GM19193 (cell line): ENCODE measurements around the gene OFD1.

Experiments
- POLR2A ChIP-seq: IDR thresholded peaks from 4 replicates; pipeline ENCODE4 v1.6.1; 2011; ENCODE audit not compliant: insufficient read depth, insufficient read length; ENCODE audit errors: extremely low read depth

Gene OFD1

DNA sequence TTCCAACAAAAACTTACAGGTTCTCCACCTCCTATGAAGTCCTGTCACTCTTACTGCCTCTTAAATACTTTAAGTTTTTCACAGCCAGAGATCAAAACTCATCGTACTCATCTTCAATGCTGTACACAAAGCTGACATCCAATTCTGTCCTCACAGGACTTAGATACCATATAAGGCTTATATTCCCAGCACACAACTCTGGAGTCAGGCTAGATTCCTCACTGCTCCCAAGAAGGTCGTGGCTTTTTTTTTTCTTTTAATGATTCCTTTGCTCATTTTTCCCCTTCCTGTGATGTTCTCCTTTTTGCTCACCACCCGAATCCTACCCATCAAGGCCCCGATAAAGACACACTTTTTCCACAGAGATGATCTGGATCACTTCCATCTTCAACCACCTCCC lies 1.0 kb upstream of the OFD1 start:
- no peak for TF ChIP-seq POLR2A

DNA sequence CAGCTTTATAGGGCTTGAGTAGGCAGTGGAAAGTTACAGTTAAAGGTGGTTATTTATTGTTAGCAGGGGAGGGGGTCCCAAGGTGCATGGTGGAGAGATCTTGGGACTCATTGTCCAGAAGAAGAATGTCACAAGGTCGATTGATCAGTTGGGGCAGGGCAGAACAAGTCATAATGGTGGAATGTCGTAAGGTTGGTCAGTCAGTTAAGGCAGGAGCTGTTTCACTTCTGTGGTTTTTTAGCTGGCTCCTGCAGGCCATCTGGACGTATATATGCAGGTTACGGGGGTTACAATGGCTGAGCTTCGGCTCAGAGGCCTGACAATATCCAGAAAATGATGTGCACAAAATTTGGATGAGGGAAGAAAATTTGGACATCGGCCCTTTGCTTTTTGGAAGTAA lies 7.1 kb downstream of the OFD1 start:
- no peak for TF ChIP-seq POLR2A

DNA sequence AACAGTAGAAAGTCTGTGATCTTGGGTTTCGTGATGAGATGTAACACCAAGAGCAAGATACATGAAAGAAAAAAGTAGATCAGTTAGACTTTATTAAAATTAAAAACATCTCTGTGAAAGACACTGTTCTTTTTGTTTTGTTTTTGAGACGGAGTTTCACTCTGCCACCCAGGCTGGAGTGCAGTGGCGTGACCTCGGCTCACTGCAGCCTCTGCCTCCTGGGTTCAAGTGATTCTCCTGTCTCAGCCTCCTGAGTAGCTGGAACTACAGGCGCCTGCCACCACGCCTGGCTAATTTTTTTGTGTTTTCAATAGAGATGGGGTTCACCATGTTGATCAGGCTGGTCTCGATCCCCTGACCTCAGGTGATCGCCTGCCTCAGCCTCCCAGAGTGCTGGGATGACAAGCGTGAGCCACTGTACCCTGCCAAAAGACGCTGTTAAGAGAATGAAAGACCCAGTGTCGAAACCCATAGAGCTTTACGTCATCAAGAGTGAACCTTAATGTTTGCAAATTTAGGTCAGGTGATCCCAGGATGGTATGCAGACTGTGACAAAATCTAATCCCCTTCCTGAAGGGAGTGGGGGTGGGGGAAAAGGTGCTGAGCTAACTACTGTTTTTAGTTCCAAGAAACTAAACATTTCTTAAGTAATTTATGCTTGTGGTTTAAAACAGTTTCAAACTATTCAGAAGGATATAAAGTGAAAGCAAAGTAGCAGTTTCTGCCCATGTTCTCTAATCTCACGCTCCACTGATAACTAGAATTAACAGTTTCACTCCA lies 8.0 kb downstream of the OFD1 start:
- peak; percentile 20 for TF ChIP-seq POLR2A

DNA sequence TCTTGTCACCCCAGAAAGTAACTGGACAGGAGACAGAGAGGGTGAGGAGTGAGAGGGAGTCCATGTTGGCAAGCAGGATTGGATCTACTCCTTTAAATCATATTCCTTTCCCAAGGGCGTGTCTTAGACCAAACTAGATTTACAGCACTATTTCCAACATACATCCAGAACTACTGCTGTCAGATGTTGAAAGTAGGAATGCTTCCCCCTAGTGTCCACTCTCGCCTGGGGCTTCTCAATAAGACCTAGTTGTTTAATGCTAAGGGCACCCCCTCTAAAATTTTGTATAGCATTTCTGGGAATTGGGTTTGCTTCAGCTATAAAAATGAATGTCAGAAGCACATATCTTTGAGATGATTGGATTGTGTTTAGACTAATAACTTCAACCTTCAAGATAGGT lies 13.3 kb downstream of the OFD1 start:
- no peak for TF ChIP-seq POLR2A

DNA sequence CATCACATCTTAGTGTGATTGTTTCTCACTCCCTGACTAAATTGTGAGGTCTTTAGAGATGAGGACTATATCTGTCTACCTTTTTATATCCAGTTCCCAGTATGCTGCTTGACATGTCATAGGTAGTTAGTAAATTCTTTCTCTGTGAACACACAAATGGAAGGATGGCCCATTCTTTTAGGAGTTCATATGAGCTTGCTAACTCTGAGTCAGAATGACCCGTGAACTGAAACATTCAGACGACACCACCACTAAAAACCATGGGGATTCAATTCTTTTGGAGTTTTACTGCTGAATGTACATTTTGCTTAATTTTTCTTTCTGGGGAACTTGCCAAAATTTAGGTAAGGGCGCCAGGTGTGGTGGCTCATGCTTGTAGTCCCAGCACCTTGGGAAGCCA lies 13.9 kb downstream of the OFD1 start:
- TF ChIP-seq POLR2A, result no peak

DNA sequence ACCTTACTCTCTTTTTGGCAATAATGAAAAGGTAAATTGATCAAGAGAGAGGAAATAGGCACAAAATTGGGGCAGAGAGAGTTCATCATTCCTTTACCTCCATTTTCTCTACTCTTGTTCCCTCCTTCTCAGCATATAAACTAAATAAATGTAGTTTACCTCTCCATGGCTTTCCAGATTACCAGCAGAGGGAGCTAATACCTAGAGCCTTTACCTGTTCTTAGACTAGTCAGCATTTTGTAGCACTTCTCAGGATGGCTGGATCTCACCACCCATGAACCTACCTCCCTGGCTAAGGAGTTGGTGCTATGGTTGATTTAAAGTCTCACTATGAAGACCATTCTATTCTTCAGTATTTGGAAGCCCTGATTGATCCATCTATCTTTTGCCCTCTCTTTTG lies 15.7 kb downstream of the OFD1 start:
- no peak for TF ChIP-seq POLR2A

DNA sequence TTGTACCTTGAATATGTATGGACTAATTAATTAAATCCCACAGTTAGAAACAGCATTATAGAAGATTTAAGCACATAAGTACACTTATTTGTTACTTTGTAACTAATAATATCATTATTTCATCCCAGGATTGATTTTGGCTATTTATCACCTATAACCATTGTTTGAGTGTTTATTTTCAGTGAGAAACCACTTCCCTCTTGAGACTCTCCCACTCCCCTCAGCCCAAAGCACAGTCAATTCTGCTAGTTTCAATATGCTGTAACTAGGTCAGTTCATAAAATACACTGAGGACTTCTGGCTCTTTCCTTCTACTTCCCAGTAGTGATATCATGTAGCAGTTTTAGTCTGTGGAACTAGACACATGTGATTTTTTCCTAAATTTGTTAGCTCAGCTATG lies 16.3 kb downstream of the OFD1 start:
- TF ChIP-seq POLR2A, result no peak

DNA sequence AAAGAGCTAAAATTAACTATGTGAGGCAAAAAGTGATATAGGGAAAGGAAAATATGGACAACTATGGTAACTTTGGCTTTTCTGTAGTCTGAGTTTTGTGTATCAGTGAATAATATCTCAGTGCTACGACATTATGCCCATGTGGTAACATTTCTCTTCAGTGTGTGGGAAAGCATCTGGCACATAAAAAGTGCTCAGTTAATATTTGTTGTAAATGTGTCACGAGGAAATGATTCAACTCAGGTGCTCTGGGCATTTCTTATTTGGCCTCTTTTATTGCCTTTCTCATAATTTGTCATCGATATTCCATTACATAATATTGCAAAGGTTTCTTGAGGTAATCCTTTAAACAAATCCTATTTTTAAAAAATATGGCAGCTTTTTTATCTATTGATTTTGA lies 17.6 kb downstream of the OFD1 start:
- TF ChIP-seq POLR2A, result no peak

DNA sequence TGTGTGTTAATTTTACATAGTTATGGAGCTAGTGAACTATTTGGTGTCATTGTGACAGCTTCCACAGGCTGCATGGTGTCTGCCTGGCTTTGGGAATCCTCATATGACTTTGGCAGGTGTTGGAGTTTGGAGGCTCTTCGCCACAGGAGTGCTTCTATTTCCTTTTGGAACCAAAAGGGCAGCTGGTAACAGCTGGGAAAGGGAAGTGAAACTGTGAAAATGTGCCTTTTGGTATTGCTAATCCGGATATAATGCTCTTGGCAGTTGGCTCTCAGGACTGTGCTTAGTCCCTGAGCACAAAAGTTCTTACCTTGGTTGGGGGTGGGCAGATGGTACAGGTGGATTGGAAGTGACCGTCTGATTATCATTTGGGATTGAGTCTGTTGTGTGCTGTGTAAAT lies 18.1 kb downstream of the OFD1 start:
- no peak for TF ChIP-seq POLR2A

DNA sequence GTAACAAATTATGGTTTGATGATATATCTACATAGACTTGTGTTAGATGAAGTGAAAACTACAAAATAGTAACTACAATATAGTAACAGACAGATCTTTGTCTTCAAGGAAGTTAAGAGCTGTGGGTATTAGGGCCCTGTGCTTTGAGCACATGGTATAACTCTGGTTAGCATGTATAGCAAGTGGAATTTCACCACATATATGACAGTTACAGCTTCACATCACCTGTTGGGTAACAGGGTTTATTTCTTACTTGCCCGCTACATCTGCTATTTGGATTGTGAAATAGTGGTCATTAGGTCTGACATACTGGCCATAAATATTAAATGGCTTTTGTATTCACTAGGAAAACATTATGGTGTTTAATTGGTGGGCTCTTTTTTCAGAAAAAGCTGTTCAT lies 20.2 kb downstream of the OFD1 start:
- TF ChIP-seq POLR2A, result no peak

DNA sequence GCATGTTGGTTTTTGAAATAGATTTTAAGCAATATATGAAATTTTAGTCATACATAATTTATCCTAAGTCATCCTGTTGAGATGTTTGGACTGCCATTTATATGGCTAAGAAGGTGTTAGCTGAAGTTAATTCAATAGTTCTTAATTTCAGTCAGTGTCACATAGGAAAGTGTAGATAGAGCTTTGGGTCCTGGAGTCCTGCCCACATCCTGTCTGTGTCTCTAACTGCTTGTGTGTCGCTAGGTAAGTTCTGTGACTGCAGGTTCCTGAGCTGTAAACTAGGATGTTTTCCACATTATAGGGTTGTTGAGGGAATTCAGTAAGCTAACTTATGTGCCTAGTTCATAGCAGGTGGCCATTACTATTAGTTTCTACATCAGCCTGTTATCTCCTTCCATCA lies 20.7 kb downstream of the OFD1 start:
- TF ChIP-seq POLR2A, result no peak

DNA sequence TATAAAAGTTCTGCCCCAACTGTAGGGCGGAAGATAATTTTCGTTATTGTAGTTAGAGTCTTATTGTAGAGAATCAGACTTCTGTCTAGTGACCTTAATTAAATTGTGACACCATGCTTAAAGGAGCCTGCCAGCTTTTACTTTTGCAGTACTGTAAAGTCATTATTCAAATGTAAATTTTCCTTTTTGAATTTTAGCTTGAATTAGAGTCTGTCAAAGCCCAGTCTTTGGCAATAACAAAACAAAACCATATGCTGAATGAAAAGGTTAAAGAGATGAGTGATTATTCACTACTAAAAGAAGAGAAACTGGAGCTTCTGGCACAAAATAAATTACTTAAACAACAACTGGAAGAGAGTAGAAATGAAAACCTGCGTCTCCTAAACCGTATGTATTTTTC lies 21.8 kb downstream of the OFD1 start:
- no peak for TF ChIP-seq POLR2A

DNA sequence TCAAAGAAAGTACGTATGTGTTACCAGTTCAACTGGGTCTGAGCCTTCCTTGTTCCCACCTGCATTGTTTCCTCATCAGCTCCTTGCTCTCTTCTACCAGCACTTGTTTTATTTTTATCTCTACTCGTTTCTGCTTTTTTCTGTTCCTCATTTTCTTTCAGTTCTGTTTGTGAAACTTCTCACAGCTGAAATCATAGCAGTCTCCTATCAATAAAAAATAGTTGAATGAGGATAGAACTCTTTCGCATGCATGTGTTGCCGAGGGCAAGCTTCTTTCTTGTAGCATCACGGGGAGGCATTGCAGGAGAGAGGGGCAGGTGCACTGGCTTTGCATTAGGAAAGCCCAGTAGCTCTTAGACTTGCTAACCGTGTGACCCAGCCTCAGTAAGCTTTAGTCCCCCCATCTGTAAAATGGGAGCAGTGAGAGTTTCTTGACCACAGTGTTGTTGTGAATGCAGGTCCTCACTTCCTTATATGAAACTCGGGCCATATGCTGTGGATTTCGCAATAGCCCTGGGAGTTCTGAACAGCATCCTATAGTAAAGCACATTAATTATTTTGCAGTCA lies 24.7 kb downstream of the OFD1 start:
- TF ChIP-seq POLR2A, result no peak

DNA sequence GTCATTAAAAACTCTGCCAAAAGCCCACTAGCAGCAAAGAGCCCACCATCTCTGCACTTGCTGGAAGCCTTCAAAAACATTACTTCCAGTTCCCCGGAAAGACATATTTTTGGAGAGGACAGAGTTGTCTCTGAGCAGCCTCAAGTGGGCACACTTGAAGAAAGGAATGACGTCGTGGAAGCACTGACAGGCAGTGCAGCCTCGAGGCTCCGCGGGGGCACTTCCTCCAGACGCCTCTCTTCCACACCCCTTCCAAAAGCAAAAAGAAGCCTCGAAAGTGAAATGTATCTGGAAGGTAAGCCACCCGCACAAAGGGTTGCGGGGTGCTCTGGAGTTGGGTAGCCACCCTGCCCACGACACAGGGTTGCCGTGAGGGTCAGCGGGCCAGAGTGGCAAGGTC lies 25.9 kb downstream of the OFD1 start:
- no peak for TF ChIP-seq POLR2A

DNA sequence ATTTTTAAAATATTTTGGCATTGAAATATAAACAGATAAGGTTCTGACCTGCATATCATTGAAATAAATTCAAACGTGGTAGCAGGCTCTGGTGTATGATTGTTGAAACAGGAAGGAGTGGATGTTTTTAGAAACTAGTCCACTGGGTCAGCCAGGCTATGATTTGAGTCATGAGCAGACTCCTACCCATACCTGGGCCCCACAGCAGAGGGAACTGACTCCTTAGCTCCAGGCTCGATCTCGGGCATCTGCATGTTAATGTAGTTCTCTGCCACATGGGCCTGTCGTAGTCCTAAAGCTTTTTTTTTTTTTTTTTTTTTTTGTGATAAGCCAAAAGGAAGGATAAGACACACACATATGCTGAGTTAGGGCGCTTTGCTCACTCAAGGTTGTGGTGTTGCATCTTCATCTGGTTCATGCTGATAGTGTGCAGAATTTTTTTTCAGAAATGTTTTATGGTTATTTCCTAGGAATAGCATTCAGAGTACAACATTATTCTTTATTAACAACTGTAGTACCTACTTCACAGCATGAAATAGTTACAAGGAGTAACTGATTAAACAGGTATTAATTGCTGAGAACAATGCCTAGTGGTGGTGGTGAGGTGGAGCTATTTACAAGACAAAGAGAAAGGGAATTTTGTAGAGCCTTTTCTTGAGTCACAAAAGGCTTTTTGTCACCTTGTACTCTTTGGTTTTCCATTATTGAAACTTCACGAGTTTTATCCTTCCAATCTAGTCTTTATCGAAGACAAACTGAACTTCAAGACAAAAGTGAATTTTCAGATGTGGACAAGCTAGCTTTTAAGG lies 27.3 kb downstream of the OFD1 start:
- TF ChIP-seq POLR2A, result no peak

DNA sequence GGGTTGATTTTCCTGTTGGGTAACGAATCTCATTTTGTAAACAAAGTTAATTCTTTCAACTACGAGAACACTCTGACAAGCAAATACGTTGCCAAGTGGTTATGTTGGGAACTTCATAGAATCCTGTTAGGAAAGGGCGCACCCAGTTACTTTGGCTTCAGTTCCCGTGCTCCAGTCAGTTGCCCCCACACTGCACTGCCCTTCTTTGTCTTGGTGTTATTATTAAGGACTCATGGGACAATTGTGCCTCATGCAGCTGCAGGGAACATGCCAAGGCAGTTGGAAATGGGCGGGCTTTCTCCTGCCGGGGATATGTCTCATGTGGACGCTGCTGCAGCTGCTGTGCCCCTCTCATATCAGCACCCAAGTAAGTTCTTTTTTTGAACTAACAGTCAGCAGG lies 28.9 kb downstream of the OFD1 start:
- TF ChIP-seq POLR2A, result no peak
